Mesenchymal stem cell (in vitro differentiated cells and primary cell): ENCODE results near the gene ARL10.

ENCODE experiments used
- DNase-seq: peaks from one replicate; pipeline ENCODE4 v3.0.0-alpha.2; 2013
- H2AFZ ChIP-seq: one replicate; pipeline ENCODE4 v1.6.1; 2013; ENCODE audit warnings: low read depth, mild to moderate bottlenecking, control low read depth, inconsistent platforms, low read length, moderate library complexity
- H2AK5ac ChIP-seq: 2 replicates; pipeline ENCODE4 v1.6.1; 2013; ENCODE audit warnings: low read length, moderate library complexity, mild to moderate bottlenecking, inconsistent platforms; ENCODE audit not compliant: severe bottlenecking
- H2BK120ac ChIP-seq: one replicate; pipeline ENCODE4 v1.6.1; 2013; ENCODE audit warnings: low read depth, mild to moderate bottlenecking, inconsistent platforms, low read length, moderate library complexity
- H2BK12ac ChIP-seq, 2 experiments: one replicate each; pipeline ENCODE4 v1.6.1; 2013; ENCODE audit warnings: inconsistent platforms in 2 of 2, low read length in 2 of 2, mild to moderate bottlenecking in 2 of 2, moderate library complexity in 2 of 2, control low read depth in 1 of 2
- H2BK15ac ChIP-seq: one replicate; pipeline ENCODE4 v1.6.1; 2013; ENCODE audit warnings: mild to moderate bottlenecking, low read depth, inconsistent platforms; ENCODE audit not compliant: poor library complexity, severe bottlenecking
- H2BK5ac ChIP-seq: 2 replicates; pipeline ENCODE4 v1.6.1; 2013; ENCODE audit warnings: low read depth, mild to moderate bottlenecking, low read length, control low read depth, inconsistent platforms; ENCODE audit not compliant: poor library complexity, severe bottlenecking
- H3K14ac ChIP-seq, 2 experiments: one replicate each; pipeline ENCODE4 v1.6.1; 2013; ENCODE audit warnings: inconsistent platforms in 2 of 2, low read length in 2 of 2, control low read depth in 1 of 2, mild to moderate bottlenecking in 1 of 2, moderate library complexity in 1 of 2
- H3K18ac ChIP-seq, 2 experiments: one replicate each; pipeline ENCODE4 v1.6.1; 2013; ENCODE audit warnings: inconsistent platforms in 2 of 2, low read length in 2 of 2, control low read depth in 1 of 2, low read depth in 1 of 2, mild to moderate bottlenecking in 1 of 2
- H3K23ac ChIP-seq, 2 experiments: one replicate each; pipeline ENCODE4 v1.6.1; 2013; ENCODE audit warnings: inconsistent platforms in 2 of 2, low read length in 2 of 2, mild to moderate bottlenecking in 2 of 2, moderate library complexity in 2 of 2, control low read depth in 1 of 2
- H3K27ac ChIP-seq: 2 replicates; pipeline ENCODE4 v1.5.1; 2013; ENCODE audit warnings: mild to moderate bottlenecking, moderate library complexity, low read length, control low read depth, inconsistent platforms; ENCODE audit not compliant: poor library complexity, severe bottlenecking
- H3K27me3 ChIP-seq, 2 experiments: 2 replicates each; pipeline versions ENCODE4 v1.6.1 to v1.7.0; 2013; ENCODE audit warnings: low read length in 2 of 2, mild to moderate bottlenecking in 2 of 2, moderate library complexity in 2 of 2, control low read depth in 1 of 2, inconsistent platforms in 1 of 2; ENCODE audit not compliant: control insufficient read depth in 1 of 2, insufficient read depth in 1 of 2
- H3K36me3 ChIP-seq, 2 experiments: 2 replicates each; pipeline versions ENCODE4 v1.6.1 to v1.7.0; 2013; ENCODE audit warnings: low read length in 2 of 2, control low read depth in 1 of 2, inconsistent platforms in 1 of 2, low read depth in 1 of 2, mild to moderate bottlenecking in 1 of 2; ENCODE audit not compliant: insufficient read depth in 2 of 2, control insufficient read depth in 1 of 2
- H3K4ac ChIP-seq, 2 experiments: one replicate each; pipeline ENCODE4 v1.6.1; 2013; ENCODE audit warnings: inconsistent platforms in 2 of 2, low read length in 2 of 2, mild to moderate bottlenecking in 2 of 2, moderate library complexity in 2 of 2, control low read depth in 1 of 2, low read depth in 1 of 2
- H3K4me1 ChIP-seq: 2 replicates; pipeline ENCODE4 v1.6.1; 2013; ENCODE audit warnings: low read depth, low read length, control low read depth; ENCODE audit not compliant: control insufficient read depth, insufficient read depth
- H3K4me2 ChIP-seq: 2 replicates; pipeline ENCODE4 v1.6.1; 2013; ENCODE audit warnings: low read length, mild to moderate bottlenecking, inconsistent platforms; ENCODE audit not compliant: poor library complexity, severe bottlenecking
- H3K4me3 ChIP-seq, 2 experiments: 2 replicates each; pipeline versions ENCODE4 v1.5.1 to v1.7.0; 2013; ENCODE audit warnings: low read length in 2 of 2, mild to moderate bottlenecking in 2 of 2, control low read depth in 1 of 2, low read depth in 1 of 2; ENCODE audit not compliant: insufficient read depth in 1 of 2
- H3K79me1 ChIP-seq: replicated peaks from 2 replicates; pipeline ENCODE4 v1.6.1; 2013; ENCODE audit warnings: mild to moderate bottlenecking, control low read depth, low read length, inconsistent platforms; ENCODE audit not compliant: poor library complexity, severe bottlenecking
- H3K9ac ChIP-seq: 2 replicates; pipeline ENCODE4 v1.7.0; 2013; ENCODE audit warnings: mild to moderate bottlenecking, low read length, moderate library complexity
- H3K9me3 ChIP-seq: 2 replicates; pipeline ENCODE4 v1.7.0; 2013; ENCODE audit warnings: mild to moderate bottlenecking, low read length; ENCODE audit not compliant: control insufficient read depth
- H4K8ac ChIP-seq: one replicate; pipeline ENCODE4 v1.6.1; 2013; ENCODE audit warnings: inconsistent platforms, mild to moderate bottlenecking, low read length, moderate library complexity
- H4K91ac ChIP-seq: one replicate; pipeline ENCODE4 v1.6.1; 2013; ENCODE audit warnings: mild to moderate bottlenecking, low read length, inconsistent platforms
- WGBS: methylation state at CpG from one replicate; pipeline ENCODE4 v1.1.7; 2013; ENCODE audit warnings: mixed read lengths; 5-methylcytosine and 5-hydroxymethylcytosine counted together

The ARL10 gene

DNA sequence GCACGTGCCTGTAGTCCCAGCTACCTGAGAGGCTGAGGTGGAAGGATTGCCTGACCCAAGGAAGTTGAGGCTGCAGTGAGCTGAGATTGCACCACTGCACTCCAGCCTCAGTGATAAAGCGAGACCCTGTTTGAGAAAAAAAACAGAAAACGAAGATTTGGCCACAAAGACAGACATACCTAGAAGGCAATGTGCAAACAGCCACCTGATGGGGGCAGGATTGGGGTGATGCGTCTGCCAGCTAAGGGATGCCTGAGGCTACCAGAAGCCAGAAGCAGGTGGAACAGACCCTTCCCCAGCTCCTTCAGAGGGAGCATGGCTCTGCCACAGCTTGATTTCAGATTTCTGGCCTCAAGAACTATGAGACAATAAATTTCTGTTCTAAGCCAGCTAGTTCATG lies 26.2 kb downstream of the ARL10 start:
- H3K23ac ChIP-seq = no peak overlapping the region
- H3K36me3 ChIP-seq = peaks cover 49 to 51% of the 10 kb centered on the region in 2 experiments
- no peak overlapping the region for H4K8ac ChIP-seq
- no peak overlapping the region for H2AK5ac ChIP-seq
- H2AFZ ChIP-seq = no peak overlapping the region
- no peaks in the 10 kb centered on the region for H3K9me3 ChIP-seq
- H3K27ac ChIP-seq = no peak overlapping the region
- WGBS = 93% methylated on average over 4 of the region's 4 CpGs
- no peak overlapping the region for H2BK5ac ChIP-seq
- no peak overlapping the region for H2BK120ac ChIP-seq
- DNase-seq = no peak
- H3K4me3 ChIP-seq = no peak overlapping the region
- no peak overlapping the region for H3K9ac ChIP-seq
- no peak overlapping the region for H3K4me2 ChIP-seq
- H3K4me1 ChIP-seq = peaks cover 12% of the 10 kb centered on the region
- H3K18ac ChIP-seq = no peak overlapping the region
- no peak overlapping the region for H2BK12ac ChIP-seq
- no peak overlapping the region for H3K14ac ChIP-seq
- no peaks in the 10 kb centered on the region for H3K27me3 ChIP-seq
- H4K91ac ChIP-seq = no peak overlapping the region
- peaks cover 21% of the 10 kb centered on the region for H3K79me1 ChIP-seq
- H3K4ac ChIP-seq = no peak overlapping the region
- no peak overlapping the region for H2BK15ac ChIP-seq

DNA sequence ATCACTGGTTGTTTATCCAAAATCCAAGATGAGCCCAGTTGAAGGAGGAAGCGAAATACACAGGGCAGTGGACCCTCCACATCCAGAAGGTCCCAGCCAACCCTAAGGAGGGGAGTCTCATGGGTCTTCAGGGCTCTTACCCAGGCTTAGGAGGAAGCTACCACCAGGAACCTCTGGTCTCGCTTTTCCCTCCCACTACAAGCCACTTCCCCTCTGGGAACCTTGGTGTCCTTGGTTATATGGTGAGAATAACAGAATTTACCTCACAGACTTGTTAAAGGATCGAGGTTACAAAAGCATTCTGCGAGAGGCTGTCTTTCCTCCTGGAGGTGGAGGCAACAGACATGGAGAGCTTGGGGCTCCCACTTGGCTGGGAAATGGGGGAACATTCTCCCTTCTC lies 26.7 kb downstream of the ARL10 start:
- H4K91ac ChIP-seq = no peak overlapping the region
- no peak overlapping the region for H2BK120ac ChIP-seq
- no peak overlapping the region for H3K27ac ChIP-seq
- H3K9ac ChIP-seq = no peak overlapping the region
- peaks cover 13% of the 10 kb centered on the region for H3K4me1 ChIP-seq
- WGBS = 99% methylated on average over 3 of the region's 4 CpGs
- H3K36me3 ChIP-seq = peaks cover 51 to 52% of the 10 kb centered on the region in 2 experiments
- H3K27me3 ChIP-seq = no peaks in the 10 kb centered on the region
- H3K18ac ChIP-seq = no peak overlapping the region
- H4K8ac ChIP-seq = no peak overlapping the region
- H2BK12ac ChIP-seq = no peak overlapping the region
- H2AFZ ChIP-seq = no peak overlapping the region
- H3K23ac ChIP-seq = no peak overlapping the region
- no peak overlapping the region for H2BK15ac ChIP-seq
- H3K4me2 ChIP-seq = no peak overlapping the region
- H3K4ac ChIP-seq = no peak overlapping the region
- no peak overlapping the region for H2BK5ac ChIP-seq
- H3K14ac ChIP-seq = no peak overlapping the region
- H3K9me3 ChIP-seq = no peaks in the 10 kb centered on the region
- H2AK5ac ChIP-seq = no peak overlapping the region
- H3K79me1 ChIP-seq = peaks cover 18% of the 10 kb centered on the region
- H3K4me3 ChIP-seq = no peak overlapping the region
- DNase-seq = no peak

DNA sequence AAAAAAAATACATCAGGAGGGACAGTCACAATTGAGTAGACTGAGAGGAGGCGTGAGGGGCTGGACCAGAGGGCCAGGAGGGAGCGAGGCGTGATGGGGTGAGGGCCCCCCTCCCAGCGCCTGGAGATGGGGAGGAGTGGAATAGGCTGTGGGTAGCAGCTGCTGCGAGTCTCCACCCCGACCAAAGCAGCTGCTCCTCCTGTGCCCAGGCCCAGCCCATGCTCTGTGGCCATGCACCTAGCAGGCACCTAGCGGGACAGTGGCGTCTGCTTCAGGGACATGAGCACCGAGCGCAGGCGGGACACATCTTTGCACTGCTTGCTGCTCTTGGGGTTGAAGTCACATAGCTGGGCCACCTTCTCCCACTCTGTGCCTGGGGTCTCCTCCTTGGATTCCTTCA lies 27.2 kb downstream of the ARL10 start:
- Histone ChIP-seq H4K8ac (no peak overlapping the region), H3K18ac (no peak overlapping the region), H2BK15ac (no peak overlapping the region), H2BK5ac (no peak overlapping the region), H3K14ac (no peak overlapping the region), H3K27ac (no peak overlapping the region), H3K4ac (no peak overlapping the region), H4K91ac (no peak overlapping the region), H3K4me3 (no peak overlapping the region), H3K4me1 (peaks cover 12% of the 10 kb centered on the region), H3K36me3 (peaks cover 52 to 57% of the 10 kb centered on the region in 2 experiments), H3K79me1 (peaks cover 19% of the 10 kb centered on the region), H3K27me3 (no peaks in the 10 kb centered on the region), H3K9ac (no peak overlapping the region), H3K9me3 (no peaks in the 10 kb centered on the region), H2AK5ac (no peak overlapping the region), H3K4me2 (no peak overlapping the region), H2BK120ac (no peak overlapping the region), H3K23ac (no peak overlapping the region), H2BK12ac (no peak overlapping the region), H2AFZ (no peak overlapping the region)
- no peak for DNase-seq
- WGBS = 97% methylated on average over 11 of the region's 11 CpGs

DNA sequence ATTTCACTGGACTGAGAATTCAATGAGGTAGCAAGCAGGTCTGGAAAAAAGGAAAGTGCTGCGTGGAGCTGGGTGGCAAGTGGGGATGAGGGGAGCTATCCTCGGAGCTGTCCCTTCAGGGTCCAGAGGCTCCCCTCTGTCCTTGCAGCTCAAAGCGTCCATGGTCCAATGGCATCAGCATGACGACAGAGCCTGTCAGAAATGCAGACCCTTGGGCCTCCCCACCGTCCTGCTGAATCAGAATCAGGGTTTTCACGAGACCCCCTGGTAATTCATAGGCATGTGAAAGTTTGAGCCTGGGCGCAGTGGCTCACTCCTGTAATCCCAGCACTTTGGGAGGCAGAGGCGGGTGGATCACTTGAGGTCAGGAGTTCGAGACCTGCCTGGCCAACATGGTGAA lies 28.8 kb downstream of the ARL10 start:
- Histone ChIP-seq H3K27me3 (no peaks in the 10 kb centered on the region), H3K79me1 (peaks cover 26% of the 10 kb centered on the region), H2BK15ac (no peak overlapping the region), H3K14ac (no peak overlapping the region), H3K23ac (no peak overlapping the region), H3K4ac (no peak overlapping the region), H4K91ac (no peak overlapping the region), H3K36me3 (peaks cover 59 to 63% of the 10 kb centered on the region in 2 experiments), H2AFZ (no peak overlapping the region), H3K4me3 (no peak overlapping the region), H3K27ac (no peak overlapping the region), H3K4me1 (peaks cover 11% of the 10 kb centered on the region), H4K8ac (no peak overlapping the region), H2AK5ac (no peak overlapping the region), H3K18ac (no peak overlapping the region), H2BK120ac (no peak overlapping the region), H3K9me3 (no peaks in the 10 kb centered on the region), H3K9ac (no peak overlapping the region), H3K4me2 (no peak overlapping the region), H2BK12ac (no peak overlapping the region), H2BK5ac (no peak overlapping the region)
- no peak for DNase-seq
- WGBS = 96% methylated on average over 9 of the region's 9 CpGs
